Astrocyte (in vitro differentiated cells and primary cell): Measurements from ENCODE around the gene RAB2B. TPM values are rescaled to one million over a fixed set of nuclear protein-coding genes. Genes with fewer than 3 reads are reported as not detected.

ENCODE experiments used
- DNase-seq: peaks from one replicate; pipeline ENCODE4 v3.0.0-alpha.2; 2010; ENCODE audit warnings: low read depth
- FAIRE-seq: peaks from 2 replicates; lab custom pipeline; 2011; peaks lifted over from hg19 to GRCh38; lab: Jason Lieb, UNC
- H2AFZ ChIP-seq: 2 replicates; pipeline ENCODE4 v1.6.0; 2012; ENCODE audit warnings: low read depth, low read length, inconsistent platforms
- H3K27ac ChIP-seq: 2 replicates; pipeline ENCODE4 v1.5.1; 2011; ENCODE audit warnings: low read depth, low read length, inconsistent platforms
- H3K27me3 ChIP-seq: 2 replicates; pipeline ENCODE4 v1.6.0; 2011; ENCODE audit warnings: low read length, inconsistent platforms; ENCODE audit not compliant: insufficient read depth
- H3K36me3 ChIP-seq: 2 replicates; pipeline ENCODE4 v1.5.1; 2011; ENCODE audit warnings: low read length, inconsistent platforms; ENCODE audit not compliant: insufficient read depth
- H3K4me1 ChIP-seq: 2 replicates; pipeline ENCODE4 v1.5.1; 2011; ENCODE audit warnings: low read length, inconsistent platforms; ENCODE audit not compliant: insufficient read depth
- H3K4me2 ChIP-seq: 2 replicates; pipeline ENCODE4 v1.6.0; 2012; ENCODE audit warnings: low read length, inconsistent platforms
- H3K4me3 ChIP-seq: 2 replicates; pipeline ENCODE4 v1.5.1; 2011; ENCODE audit warnings: low read depth, mild to moderate bottlenecking, low read length, inconsistent platforms; ENCODE audit not compliant: insufficient read depth
- H3K79me2 ChIP-seq: 2 replicates; pipeline ENCODE4 v1.6.0; 2012; ENCODE audit warnings: mild to moderate bottlenecking, low read length, inconsistent platforms; ENCODE audit not compliant: insufficient read depth
- H3K9ac ChIP-seq: 2 replicates; pipeline ENCODE4 v1.6.0; 2012; ENCODE audit warnings: mild to moderate bottlenecking, low read length, inconsistent platforms
- H3K9me3 ChIP-seq: 2 replicates; pipeline ENCODE4 v1.5.1; 2012; ENCODE audit warnings: low read depth, mild to moderate bottlenecking, low read length, inconsistent platforms; ENCODE audit not compliant: insufficient read depth
- H4K20me1 ChIP-seq: 2 replicates; pipeline ENCODE4 v1.6.0; 2012; ENCODE audit warnings: low read length, inconsistent platforms; ENCODE audit not compliant: insufficient read depth
- H3K27ac Mint-ChIP-seq: one replicate; pipeline ENCODE4 v1.8.0; 2021; ENCODE audit warnings: mild to moderate bottlenecking, mixed read lengths; ENCODE audit not compliant: unreplicated experiment
- H3K27me3 Mint-ChIP-seq: one replicate; pipeline ENCODE4 v1.8.0; 2021; ENCODE audit warnings: low read depth, mixed read lengths; ENCODE audit not compliant: unreplicated experiment
- H3K36me3 Mint-ChIP-seq: one replicate; pipeline ENCODE4 v1.8.0; 2021; ENCODE audit warnings: low read depth, mixed read lengths; ENCODE audit not compliant: unreplicated experiment
- H3K4me1 Mint-ChIP-seq: one replicate; pipeline ENCODE4 v1.8.0; 2021; ENCODE audit warnings: low read depth, mixed read lengths; ENCODE audit not compliant: unreplicated experiment
- H3K4me3 Mint-ChIP-seq: one replicate; pipeline ENCODE4 v1.8.0; 2021; ENCODE audit warnings: mild to moderate bottlenecking, moderate library complexity, mixed read lengths; ENCODE audit not compliant: unreplicated experiment
- H3K9me3 Mint-ChIP-seq: one replicate; pipeline ENCODE4 v1.8.0; 2021; ENCODE audit warnings: mild to moderate bottlenecking, mixed read lengths; ENCODE audit not compliant: unreplicated experiment
- EZH2 ChIP-seq: IDR thresholded peaks from 2 replicates; pipeline ENCODE4 v1.6.1; 2012; ENCODE audit warnings: mild to moderate bottlenecking, low read length, inconsistent platforms; ENCODE audit not compliant: insufficient read depth
- total RNA-seq: library from RNA; stranded (reverse); gene quantifications from 2 replicates; pipeline ENCODE4 v1.2.1, GENCODE V29; 2021
- TF ChIP-seq, protein P1 (sequence below): IDR thresholded peaks from 2 replicates; pipeline ENCODE4 v1.5.1; 2011; ENCODE audit warnings: low read depth, mild to moderate bottlenecking, inconsistent platforms, low read length, moderate library complexity; ENCODE audit not compliant: insufficient read depth

The RAB2B gene
- total RNA-seq, 1 donor from 2014 or later, result 49.9 TPM

DNA sequence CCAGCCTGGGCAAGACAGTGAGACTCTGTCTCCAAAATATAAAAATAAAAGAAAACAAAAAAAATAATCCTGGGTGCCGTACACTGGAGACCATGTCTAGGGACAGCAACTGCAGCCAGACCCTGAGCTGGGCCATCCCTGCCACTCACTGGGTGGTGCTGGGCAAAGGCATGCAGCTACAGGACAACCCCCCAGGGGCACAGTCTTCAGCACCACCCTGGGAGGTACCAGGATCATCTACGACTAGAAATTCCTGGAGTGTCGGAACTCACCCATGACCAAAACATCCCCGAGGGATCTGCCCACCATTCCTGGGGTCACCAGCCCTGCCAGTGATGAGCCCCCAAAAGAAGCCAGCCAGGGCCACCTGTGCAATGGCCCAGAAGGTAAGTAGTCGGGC is 57.2 kb downstream of the RAB2B start:
- Histone ChIP-seq H3K9me3 (no peaks in the 10 kb centered on the region), H3K4me2 (no peak overlapping the region), H3K79me2 (peaks cover 16% of the 10 kb centered on the region), H4K20me1 (peaks cover 8% of the 10 kb centered on the region), H3K4me3 (no peak overlapping the region), H3K36me3 (peaks cover 45% of the 10 kb centered on the region), H3K9ac (no peak overlapping the region), H3K27ac (no peak overlapping the region), H3K27me3 (no peaks in the 10 kb centered on the region), H2AFZ (no peak overlapping the region), H3K4me1 (no peaks in the 10 kb centered on the region)
- no peak overlapping the region for H3K27ac Mint-ChIP-seq
- H3K9me3 Mint-ChIP-seq, result no peaks in the 10 kb centered on the region
- H3K27me3 Mint-ChIP-seq, result no peaks in the 10 kb centered on the region
- DNase-seq, result no peak
- FAIRE-seq, result no peak
- peaks cover 13% of the 10 kb centered on the region for H3K36me3 Mint-ChIP-seq
- H3K4me1 Mint-ChIP-seq, result no peaks in the 10 kb centered on the region
- TF ChIP-seq, protein P1, sequence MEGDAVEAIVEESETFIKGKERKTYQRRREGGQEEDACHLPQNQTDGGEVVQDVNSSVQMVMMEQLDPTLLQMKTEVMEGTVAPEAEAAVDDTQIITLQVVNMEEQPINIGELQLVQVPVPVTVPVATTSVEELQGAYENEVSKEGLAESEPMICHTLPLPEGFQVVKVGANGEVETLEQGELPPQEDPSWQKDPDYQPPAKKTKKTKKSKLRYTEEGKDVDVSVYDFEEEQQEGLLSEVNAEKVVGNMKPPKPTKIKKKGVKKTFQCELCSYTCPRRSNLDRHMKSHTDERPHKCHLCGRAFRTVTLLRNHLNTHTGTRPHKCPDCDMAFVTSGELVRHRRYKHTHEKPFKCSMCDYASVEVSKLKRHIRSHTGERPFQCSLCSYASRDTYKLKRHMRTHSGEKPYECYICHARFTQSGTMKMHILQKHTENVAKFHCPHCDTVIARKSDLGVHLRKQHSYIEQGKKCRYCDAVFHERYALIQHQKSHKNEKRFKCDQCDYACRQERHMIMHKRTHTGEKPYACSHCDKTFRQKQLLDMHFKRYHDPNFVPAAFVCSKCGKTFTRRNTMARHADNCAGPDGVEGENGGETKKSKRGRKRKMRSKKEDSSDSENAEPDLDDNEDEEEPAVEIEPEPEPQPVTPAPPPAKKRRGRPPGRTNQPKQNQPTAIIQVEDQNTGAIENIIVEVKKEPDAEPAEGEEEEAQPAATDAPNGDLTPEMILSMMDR, result no peak
- no peak for TF ChIP-seq EZH2
- no peak overlapping the region for H3K4me3 Mint-ChIP-seq

DNA sequence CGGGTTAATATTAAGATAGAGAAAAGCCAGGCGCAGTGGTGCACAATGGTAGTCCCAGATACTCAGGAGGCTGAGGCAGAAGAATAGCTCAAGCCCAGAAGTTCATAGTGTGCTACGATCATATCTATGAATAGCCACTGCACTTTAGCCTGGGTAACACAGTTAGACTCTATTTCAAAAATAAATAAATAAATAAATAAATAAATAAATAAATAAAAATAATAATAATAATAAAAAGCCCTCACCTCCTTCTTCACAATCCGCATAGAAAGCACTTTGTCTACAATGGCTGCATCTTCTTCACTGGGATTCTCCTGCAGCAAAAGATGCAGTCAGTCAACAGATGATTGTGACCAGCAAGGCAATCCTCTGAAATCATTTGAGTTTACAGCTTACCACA is 61.4 kb downstream of the RAB2B start:
- Histone ChIP-seq H3K4me1 (no peaks in the 10 kb centered on the region), H3K27ac (no peak overlapping the region), H2AFZ (no peak overlapping the region), H3K79me2 (peaks cover 15% of the 10 kb centered on the region), H3K27me3 (no peaks in the 10 kb centered on the region), H3K4me2 (no peak overlapping the region), H3K36me3 (peaks cover 55% of the 10 kb centered on the region), H4K20me1 (peaks cover 3% of the 10 kb centered on the region), H3K9me3 (no peaks in the 10 kb centered on the region), H3K4me3 (no peak overlapping the region), H3K9ac (no peak overlapping the region)
- FAIRE-seq (no peak), DNase-seq (no peak)
- H3K4me3 Mint-ChIP-seq, result no peak overlapping the region
- peaks cover 22% of the 10 kb centered on the region for H3K36me3 Mint-ChIP-seq
- H3K27ac Mint-ChIP-seq, result no peak overlapping the region
- no peaks in the 10 kb centered on the region for H3K9me3 Mint-ChIP-seq
- no peaks in the 10 kb centered on the region for H3K27me3 Mint-ChIP-seq
- H3K4me1 Mint-ChIP-seq, result no peaks in the 10 kb centered on the region
- TF ChIP-seq, protein P1, result no peak
- TF ChIP-seq EZH2, result no peak

DNA sequence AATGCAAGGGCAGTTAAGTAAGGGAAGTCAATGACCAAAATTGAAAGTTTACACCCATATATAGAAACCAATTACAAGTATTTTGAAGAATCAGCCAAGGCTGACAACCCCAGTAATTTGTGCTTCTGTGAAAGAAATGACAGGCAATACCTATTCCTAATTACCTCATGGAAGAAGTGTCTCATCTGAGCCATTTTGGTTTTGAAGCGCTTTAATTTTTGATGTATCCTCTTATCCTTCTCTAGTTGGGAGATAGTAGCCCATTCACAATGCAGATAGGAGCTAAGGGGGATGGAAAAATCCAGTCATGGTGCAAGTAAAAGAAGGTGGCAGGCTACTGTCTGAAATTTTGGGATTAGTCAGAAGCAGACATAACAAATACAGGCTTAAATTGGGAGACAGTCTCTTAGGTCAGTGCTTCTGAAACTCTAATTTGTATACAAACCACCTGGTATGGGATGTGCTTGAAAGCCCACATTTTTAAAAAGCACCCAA is 62.6 kb downstream of the RAB2B start:
- Histone ChIP-seq H3K27me3 (no peaks in the 10 kb centered on the region), H3K27ac (no peak overlapping the region), H4K20me1 (peaks cover 3% of the 10 kb centered on the region), H3K9ac (no peak overlapping the region), H3K4me2 (no peak overlapping the region), H3K4me1 (no peaks in the 10 kb centered on the region), H2AFZ (no peak overlapping the region), H3K79me2 (peaks cover 6% of the 10 kb centered on the region), H3K9me3 (no peaks in the 10 kb centered on the region), H3K4me3 (no peak overlapping the region), H3K36me3 (peaks cover 61% of the 10 kb centered on the region)
- FAIRE-seq (no peak), DNase-seq (no peak)
- TF ChIP-seq, protein P1, result no peak
- no peak for TF ChIP-seq EZH2
- Mint-ChIP-seq H3K36me3 (peaks cover 24% of the 10 kb centered on the region), H3K27ac (no peak overlapping the region), H3K4me3 (no peak overlapping the region), H3K4me1 (no peaks in the 10 kb centered on the region), H3K27me3 (no peaks in the 10 kb centered on the region), H3K9me3 (no peaks in the 10 kb centered on the region)

Other genes with a start within 250 kb of the RAB2B start
- gene HNRNPC, start 207.5 kb downstream of the RAB2B start, total RNA-seq, result 525 and 536 TPM in 2 replicates
- not detected in 2 replicates for gene RPGRIP1, start 196.9 kb downstream of the RAB2B start, total RNA-seq
- 65.7 and 74.3 TPM in 2 replicates for gene SUPT16H, start 92.9 kb downstream of the RAB2B start, total RNA-seq
- 108 and 111 TPM in 2 replicates for gene CHD8, start 20.8 kb downstream of the RAB2B start, total RNA-seq
- gene TOX4, start 236 bp upstream of the RAB2B start, total RNA-seq, result 88.8 and 92.2 TPM in 2 replicates
- 40.0 and 44.0 TPM in 2 replicates for gene METTL3, start 34.4 kb upstream of the RAB2B start, total RNA-seq
- gene SALL2, start 49.4 kb upstream of the RAB2B start, total RNA-seq, result 28.3 and 34.5 TPM in 2 replicates
- gene OR10G3, start 103.1 kb upstream of the RAB2B start, total RNA-seq, result not detected in 2 replicates
- not detected in 2 replicates for gene OR10G2, start 158.0 kb upstream of the RAB2B start, total RNA-seq
- not detected in 2 replicates for gene OR4E2, start 176.9 kb upstream of the RAB2B start, total RNA-seq
- gene OR4E1, start 196.9 kb upstream of the RAB2B start, total RNA-seq, result not detected in 2 replicates